Measurements from ENCODE around the gene BRPF3.

BRPF3 gene

DNA sequence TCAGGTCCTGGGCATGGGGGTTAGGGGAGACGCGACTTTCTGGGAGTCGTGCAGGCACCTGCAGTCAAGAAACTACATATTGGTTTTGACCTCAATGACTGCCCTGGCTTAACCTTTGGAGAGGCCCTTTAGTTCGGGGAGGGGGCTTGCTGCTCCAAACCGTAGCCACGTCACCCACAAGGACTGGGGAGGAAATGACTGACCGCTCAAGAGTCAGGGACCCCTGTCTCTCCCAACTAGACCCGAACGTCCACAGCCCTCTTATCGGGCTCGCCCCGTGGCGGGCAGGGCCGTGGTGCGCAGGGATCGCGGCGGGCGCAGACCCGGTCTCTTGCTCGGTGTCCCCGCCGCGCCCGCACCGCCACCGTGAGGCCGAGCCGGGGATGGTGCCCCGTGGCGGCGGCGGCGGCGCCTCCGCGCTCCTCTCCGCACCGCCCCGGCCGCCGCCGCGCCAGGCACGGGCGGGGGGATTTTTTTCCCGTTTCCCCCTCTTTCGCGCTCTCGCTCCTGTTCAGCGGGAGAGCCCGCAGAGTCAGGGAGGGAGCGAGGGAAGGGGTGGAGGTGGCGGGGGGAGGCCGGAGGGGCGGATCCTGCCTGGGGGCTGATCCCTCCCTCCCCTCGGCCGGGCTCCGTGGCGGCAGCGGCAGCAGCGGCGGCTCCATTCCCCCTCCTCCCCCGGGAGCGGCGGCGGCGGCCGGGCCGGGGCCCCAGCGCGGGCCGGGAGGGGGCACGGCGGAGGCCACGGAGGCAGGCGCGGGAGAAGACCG, at the start of gene BRPF3:
Gene BRPF3, plus strand, starts transcription at position 632 of the 767 bp plus-strand sequence. CDS start 3,579 bp downstream, outside the sequence.
- DNase-seq (ENCODE audit: low spot score) = peak; percentile 48

DNA sequence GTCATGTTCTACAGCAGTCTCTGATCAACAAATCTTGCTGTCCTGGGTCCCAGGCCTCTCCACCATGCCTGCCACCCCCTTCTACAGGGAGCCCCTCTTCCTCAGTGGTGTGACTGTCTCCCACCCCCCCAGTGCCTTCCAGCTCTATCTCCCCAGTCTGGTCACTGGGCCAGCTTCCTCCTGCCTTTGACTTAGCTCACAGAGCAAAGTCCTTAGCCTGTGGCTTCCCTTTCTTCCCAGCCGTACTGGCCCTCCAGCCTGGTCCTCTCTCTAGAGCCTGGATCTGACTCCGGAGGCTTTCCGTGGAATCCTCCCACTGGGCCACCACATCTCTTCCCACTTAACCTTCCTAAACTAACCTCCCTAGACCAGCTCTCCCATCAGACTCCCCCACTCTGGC, 49.2 kb upstream of the BRPF3 start:
- no peak for DNase-seq (ENCODE audit: low spot score)

DNA sequence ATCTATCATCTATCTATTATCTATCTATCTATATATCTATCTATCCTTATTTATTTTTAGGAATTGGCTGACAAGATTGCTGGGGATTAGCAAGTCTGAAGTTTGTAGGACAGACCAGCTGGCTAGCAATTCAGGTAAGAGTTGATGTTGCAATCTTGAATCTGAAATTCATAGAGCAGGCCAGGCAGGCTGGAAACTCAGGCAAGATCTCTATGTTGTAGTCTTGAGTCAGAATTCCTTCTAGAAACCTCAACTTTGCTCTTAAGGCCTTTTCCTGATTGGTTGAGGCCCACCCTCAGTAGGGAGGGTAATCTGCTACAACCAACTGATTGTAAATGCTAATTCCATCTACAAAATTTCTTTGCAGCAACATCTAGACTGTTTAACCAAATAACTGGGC, 47.1 kb upstream of the BRPF3 start:
- DNase-seq (ENCODE audit: low spot score) = no peak

DNA sequence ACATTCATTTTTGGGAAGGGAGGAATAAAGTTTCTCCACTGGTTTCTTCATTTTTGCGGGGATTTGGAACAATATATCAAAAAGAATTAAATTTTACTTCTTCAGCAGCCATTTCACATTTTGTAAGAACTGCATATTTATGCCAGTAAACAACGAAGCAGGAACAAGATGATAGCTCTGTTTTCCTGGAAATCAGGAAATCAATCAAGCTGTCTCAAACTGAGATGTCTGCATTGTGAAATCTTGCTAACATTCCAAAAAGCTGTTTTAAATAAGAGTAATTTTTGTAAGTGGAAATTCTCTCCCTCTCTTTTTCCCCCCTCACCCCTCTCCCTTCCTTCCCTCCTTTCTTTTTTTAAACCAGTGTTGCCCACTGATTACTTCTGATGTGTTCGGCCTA, 46.3 kb upstream of the BRPF3 start:
- DNase-seq (ENCODE audit: low spot score) = no peak

DNA sequence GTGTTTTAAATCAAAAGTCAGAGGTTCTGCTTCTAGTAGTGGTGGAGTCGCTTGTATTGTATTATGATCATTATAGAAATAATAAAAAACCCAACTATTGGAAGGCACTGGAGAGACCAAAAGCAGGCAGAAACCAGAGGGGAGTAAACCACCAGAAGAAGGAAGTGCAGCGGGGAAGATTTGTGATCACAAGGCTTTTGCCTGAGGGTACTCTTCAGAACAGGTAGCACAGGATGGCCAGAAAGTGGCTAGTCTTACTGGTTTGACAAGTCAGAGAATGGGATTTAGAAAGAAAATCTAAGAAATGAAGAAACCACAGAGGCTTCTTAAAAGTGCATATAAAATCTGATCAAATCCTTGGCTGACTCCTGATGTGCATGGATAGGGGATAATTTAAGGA, 42.3 kb upstream of the BRPF3 start:
- no peak for DNase-seq (ENCODE audit: low spot score)

DNA sequence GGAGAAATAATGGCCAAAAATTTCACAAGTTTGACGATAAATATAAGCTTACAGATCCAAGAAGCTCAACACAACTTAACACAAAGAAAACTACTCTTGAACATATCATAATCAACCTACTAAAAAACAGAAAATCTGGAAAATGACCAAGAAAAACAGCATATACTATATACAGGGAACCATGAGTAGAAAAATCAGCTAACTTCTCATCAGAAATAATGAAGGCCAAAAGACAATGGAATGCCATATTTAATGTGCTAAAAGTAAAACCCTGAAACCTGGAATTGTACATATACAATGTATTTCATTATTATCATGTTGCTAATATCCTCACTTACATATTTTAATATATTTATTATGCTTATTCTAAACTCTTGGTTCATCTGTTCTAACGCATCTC, 40.9 kb upstream of the BRPF3 start:
- DNase-seq (ENCODE audit: low spot score) = no peak

DNA sequence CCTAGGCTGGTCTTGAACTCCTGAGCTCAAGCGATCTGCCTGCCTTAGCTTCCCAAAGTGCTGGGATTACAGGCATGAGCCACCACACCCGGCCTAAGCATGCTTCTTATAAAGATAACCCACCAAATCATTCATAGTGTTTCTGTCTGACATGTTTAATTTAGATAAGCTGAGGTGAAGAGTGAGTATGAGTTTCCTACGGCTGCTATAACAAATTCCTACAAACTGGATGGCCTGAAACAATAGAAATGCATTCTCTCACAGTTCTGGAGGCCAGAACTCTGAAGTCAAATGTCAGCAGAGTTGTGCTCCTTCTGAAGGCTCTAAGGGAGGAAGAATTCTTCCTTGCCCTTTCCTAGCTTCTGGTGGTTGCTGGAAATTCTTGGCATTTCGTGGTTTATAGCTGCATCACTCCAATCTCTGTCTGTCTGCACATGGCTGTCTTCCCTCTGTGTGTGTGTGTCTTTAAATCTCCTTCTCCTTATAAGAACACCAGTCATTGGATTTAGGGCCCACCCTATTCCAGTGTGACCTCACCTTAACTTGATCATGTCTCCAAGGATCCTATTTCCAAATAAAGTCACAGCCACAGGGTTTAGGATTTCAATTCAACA, 36.3 kb upstream of the BRPF3 start:
- DNase-seq (ENCODE audit: low spot score) = no peak

DNA sequence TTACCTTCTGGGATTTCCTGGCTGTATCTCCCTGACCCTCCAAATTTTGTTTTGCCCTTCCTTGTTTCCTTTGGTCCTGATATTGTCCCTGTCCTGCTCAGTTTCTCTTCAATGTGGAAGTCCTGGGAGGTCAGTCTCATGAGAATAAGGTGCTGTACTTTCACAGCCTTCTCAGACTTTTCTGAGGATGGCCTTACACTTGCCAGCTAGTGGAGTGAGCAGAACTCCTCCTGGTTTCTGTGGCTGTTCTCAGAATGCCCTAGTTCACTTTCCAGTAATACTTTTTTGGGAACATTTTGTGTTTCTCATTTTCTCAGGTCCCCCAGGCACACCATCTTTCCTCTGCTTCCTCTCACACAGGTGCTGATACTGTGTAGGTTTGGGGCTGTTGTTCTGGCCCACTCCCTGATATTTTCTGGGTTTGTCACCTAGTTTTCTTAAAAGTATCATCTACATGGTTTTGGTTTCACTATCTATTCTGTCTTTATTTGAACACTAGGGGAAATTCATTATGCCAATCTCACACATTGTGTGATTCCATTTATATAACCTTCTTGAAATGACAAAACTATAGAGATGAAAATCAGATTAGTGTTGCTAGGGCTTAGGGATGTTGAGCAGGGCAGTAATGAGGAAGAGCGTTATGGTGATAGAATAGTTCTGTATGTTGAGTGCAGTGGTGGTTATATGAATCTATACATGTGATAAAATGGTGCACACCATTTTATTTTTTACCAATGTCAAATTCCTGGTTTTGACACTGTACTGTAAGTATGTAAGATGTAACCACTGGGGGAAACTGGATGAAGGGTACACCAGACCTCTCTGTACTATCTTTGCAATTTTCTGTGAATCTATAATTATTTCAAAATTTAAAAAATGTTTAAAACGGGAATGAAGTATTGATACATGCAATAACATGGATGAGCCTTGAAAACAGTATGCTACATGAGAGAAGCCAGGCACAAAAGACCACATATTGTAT, 27.2 kb upstream of the BRPF3 start:
- DNase-seq (ENCODE audit: low spot score) = no peak

DNA sequence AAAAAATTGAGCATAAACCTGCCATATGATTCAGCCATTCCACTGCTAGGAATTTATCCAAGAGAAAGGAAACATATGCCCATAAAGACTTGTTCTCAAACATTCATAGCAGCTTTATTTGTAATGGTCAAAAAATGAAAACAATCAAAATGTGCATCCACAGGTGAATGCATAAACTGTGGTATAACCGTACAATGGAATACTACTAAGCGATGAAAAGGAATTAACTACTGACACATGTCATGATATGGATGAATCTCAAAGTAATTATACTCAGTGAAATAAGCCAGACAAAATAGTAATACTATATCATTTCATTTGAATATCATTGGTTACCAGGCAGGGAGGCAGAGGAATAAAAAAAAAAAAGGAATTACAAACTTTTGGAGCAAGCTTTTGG, 25.8 kb upstream of the BRPF3 start:
- DNase-seq (ENCODE audit: low spot score) = no peak

DNA sequence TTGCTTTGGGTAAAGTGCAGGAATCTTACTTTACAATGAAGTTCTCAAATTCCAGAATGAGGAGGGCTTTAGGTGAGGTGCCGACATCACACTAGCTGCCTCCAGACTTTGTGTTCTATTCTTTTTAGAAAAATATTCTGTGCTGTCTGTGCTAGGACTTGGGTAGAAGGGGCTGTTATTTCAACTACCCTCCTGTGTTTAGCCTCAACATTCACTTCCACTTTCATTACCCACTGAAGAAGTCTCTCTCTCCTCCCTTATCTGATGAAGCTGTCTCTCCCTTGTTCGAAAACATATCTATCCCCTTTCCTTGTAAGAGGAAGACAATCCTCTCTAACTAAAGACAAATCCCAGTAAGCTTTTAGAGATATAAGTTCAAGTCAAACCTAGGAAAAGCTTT, 25.0 kb upstream of the BRPF3 start:
- no peak for DNase-seq (ENCODE audit: low spot score)

DNA sequence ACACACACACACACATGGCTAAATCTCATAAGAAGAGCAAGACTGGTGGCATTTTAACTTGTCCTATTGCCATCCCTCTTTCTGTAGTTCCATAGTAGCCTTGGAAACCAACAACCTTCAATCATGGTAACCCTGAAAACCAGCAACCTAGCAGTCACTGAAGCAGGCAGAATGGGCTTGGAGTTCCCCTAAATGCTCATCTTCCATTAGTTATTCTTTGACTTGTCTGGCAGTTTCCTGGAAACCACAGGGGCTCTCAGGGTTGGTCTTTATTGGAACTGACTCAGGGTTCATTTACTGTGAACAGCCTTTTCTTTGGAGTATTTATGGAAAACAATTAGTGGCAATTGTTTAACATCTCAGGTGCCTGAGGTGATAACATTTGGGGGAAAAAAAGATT, 19.4 kb upstream of the BRPF3 start:
- DNase-seq (ENCODE audit: low spot score) = no peak

DNA sequence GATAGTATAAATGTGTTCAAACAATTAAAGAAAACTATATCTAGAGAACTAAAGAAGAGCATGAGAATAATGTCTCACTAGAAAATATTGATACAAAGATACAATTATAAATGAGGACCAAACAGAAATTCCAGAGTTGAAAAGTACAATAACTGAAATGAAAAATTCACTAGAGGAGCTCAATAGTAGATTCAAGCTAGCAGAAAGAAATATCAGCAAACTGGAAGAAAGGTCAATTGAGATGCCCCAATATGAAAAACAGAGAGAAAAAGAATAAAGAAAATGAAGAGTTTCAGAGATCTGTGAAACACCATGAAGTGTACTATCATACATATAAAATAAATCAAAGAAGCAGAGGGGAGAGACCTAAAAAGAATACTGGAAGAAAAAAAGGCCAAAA, 18.0 kb upstream of the BRPF3 start:
- no peak for DNase-seq (ENCODE audit: low spot score)

DNA sequence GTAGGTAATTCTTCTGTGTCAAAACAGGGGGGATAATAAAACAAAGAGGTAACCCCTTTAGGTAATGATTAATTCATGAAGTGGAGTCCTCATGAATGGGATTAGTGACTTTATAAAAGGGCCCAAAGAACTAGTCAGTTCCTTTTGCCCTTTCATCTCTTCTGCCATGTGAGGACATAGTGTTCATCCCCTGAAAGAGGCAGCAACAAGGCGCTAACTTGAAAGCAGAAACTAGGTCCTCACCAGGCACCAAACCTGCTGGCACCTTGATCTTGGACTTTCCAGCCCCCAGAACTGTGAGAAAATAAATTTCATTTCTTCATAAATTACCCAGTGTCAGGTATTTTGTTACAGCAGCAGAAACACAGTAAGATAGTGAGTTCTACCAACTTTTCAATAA, 16.4 kb upstream of the BRPF3 start:
- DNase-seq (ENCODE audit: low spot score) = no peak

DNA sequence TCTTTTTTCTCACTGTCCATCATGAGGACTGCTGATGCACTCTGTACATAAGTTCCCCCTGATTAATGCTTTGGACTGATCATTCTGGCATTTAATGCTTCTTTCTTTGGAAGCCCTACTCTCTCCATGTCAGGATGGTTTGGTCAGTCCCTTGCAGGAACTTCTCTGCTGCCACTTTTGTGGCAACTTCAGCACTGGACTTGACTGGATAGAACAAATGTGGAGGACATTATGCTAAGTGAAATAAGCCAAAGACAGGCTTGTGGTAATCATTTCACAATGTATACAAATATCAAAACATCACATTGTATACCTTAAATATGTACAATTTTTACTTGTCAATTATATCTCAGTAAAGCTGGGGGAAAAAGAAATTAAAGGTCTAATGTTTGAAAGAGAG, 12.2 kb upstream of the BRPF3 start:
- no peak for DNase-seq (ENCODE audit: low spot score)

DNA sequence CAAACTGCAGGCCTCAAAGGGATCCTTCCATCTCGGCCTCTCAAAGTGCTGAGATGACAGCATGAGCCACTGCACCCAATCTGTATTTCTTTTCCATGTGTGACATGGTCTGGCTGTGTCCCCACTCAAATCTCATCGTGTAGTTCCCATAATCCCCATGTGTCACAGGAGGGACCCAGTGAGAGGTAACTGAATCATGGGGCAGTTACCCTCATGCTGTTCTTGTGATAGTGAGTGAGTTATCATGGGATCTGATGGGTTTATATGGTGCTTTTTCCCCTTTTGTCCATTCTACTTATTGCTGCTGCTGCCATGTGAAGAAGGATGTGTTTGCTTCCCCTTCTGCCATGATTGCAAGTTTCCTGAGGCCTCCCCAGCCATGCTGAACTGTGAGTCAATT, 10.3 kb upstream of the BRPF3 start:
- no peak for DNase-seq (ENCODE audit: low spot score)

DNA sequence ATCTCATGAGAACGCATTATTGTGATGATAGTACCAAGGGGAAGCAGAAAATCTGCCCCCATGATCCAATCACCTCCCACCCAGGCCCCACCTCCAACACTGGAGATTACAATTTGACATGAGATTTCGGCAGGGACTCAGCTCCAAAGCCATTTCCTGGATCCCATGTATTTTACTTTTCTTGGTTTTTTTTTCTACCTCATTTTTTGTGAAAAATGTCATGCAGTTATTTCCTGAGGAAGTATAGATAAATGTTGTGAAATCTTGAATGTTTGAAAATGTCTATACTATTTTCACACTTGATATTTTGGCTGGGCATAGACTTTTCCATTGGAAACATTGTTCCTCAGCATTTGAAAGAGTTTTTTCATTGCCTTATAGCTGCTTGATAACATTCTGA, 9.1 kb upstream of the BRPF3 start:
- no peak for DNase-seq (ENCODE audit: low spot score)

DNA sequence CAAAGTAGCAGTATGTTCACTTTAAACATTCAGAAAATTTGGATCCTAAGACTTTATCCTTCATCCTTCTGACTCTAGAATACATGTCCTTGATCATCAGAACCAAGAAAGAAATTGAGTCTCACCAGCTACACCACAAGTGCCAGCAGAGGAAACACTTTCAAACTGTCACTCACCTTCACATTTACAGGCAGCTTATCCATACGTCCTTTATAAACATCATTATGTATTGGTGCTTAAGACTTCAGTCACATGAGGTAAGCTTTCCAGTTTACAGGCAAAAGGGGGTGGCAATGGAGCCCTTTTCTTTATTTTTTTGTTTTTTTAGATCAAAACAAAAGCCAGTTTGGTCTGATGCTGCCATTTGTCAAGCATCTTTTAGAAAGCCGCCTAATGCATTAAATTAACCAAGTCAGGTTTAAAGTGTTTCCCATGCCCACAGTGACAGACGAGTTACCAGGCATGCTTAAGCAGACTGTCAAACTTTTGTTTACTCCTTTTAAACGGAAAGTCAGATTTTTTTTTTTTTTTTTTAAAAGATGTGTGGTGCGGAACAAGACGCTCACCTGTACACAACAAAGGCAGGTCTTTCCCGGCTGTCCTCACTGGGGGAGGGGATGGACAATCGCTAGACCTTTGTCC, 952 bp upstream of the BRPF3 start:
- DNase-seq (ENCODE audit: low spot score) = no peak

DNA sequence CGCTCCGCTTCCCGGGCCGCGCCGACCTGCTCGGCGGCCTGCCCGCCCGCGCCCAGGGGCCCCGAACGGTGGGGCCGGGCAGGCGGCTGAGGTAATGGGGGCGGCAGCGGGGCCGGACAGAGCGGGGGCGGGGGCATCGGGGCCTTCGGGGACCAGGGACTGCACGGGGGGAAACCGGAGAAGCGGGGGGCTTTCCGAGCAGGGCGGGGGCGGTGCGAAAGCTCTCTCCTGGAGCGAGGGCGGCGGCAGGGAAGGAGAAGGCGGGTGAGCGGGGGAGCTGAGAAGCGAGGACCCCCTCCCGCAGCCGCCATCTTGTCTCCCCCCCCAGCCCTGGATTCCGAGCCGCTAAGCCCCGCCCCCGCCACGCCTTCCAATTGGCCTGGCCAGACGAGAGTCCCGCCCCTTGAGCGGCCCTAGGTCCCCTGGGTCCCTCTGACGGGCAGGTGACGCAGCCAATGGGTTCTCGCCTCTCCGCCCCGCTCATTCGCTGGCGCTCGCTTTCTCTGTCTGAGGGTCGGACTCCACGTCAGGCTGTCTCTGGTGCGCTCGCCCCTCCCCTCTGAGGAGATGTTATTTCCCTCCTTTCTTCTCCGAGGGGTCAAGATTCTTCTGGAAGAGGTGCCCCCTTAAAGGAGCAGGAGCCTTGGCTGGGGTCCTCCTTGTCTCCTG, 470 bp downstream of the BRPF3 start:
- DNase-seq (ENCODE audit: low spot score) = peak; percentile 99

DNA sequence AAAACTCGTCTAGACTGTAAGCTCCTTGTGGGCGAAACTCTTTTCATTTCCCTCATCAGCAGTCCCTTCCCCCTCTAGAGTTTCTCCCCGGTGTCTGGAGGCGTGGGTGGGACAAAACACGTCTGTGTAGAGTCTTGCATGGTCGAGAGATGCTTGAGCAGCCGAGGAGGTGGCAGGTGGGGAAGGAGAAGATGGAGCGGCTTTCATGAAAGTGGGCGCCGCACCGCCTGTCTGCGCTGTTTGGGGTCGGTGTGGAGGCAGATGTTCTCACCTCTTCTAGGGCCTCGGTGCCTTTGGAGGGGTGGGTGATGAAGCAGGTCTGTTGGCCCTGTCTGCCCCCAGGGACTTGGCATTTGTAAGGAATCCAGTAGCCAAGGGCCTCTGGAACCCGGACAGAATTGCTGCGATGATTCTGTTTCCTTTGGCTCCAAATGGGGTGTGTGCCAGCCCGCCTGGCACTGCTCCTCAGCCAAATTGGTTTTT, 1.2 kb downstream of the BRPF3 start:
- no peak for DNase-seq (ENCODE audit: low spot score)

DNA sequence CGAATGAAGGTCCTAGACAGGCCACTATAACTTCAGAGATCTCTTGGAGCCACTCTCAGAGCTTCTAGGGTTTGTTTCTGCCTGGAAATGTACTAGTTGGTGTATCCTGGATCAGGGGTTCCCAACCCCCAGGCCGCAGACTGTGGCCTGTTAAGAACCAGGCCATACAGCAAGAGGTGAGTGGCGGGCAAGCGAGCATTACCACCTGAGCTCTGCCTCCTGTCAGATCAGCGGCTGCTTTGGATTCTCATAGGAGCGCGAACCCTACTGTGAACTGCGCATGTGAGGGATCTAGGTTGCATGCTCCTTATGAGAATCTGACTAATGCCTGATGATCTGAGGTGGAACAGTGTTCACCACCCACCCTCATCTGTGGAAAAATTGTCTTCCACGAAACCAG, 2.4 kb downstream of the BRPF3 start:
- DNase-seq (ENCODE audit: low spot score) = no peak

DNA sequence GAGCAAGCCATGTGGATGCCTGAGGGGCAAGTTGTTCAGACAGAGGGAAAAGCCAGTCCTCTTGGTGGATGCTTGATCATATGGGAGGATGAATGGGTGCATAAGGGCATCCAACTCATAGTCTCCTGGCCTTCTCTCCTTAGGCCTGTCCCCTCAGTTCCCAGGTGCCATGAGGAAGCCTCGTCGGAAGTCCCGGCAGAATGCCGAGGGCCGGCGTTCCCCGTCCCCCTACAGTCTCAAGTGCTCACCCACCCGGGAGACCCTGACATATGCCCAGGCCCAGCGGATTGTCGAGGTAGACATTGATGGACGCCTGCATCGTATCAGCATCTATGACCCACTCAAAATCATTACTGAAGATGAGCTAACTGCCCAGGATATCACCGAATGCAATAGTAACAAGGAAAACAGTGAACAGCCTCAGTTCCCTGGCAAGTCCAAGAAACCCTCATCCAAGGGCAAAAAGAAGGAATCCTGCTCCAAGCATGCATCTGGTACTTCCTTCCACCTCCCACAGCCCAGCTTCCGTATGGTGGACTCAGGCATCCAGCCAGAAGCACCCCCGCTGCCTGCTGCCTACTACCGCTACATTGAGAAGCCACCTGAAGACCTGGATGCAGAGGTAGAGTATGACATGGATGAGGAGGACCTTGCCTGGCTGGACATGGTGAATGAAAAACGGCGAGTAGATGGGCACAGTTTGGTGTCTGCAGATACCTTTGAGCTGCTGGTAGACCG, 3.8 kb downstream of the BRPF3 start:
- no peak for DNase-seq (ENCODE audit: low spot score)
